Measurements from ENCODE around the gene MID1.

The MID1 gene

GRCh38 chrX:10526451-10526850 is 93.9 kb downstream of the MID1 start:
- no peak for DNase-seq

- no peak for DNase-seq
These were observed 94.8 kb downstream of the MID1 start for GRCh38 chrX:10525381-10526120.

DNA sequence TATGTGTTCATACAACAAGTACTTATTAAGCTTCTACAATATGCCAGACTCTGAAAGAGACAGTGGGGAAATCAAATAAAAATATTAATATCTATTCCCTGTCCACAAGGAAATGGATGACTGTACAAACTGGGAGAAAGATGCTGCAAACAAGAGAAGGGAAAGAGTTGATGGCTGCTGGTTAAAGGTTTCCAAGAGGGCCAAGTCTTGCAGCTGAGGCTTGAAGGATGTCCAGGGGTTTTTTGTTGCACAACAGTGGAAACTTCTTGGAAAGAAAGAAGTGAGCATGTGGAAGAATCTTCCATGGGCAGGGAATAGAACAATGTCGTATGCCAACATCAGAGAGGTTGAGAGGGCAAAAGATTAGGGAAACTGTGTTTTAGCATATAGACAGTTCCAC is 95.8 kb downstream of the MID1 start:
- no peak for DNase-seq

DNA sequence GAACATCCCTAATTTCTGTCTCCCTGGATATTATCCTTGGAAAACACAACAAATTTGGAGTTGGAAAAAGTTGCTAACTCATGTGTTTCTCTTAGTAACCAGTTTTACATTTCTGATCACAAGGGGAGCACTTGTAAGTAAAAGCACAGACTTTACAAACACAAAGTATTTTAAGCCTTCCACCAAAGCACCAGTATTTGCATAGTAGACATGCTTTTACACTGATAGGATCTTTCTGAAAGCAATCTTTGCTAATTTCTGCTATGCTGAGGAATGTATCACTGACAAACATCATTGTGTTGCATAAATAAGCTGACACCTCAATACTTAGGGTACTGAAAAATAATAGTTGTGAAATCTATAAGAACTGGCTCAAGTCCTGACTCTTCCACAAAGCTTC is 100.6 kb downstream of the MID1 start:
- DNase-seq, result no peak

DNA sequence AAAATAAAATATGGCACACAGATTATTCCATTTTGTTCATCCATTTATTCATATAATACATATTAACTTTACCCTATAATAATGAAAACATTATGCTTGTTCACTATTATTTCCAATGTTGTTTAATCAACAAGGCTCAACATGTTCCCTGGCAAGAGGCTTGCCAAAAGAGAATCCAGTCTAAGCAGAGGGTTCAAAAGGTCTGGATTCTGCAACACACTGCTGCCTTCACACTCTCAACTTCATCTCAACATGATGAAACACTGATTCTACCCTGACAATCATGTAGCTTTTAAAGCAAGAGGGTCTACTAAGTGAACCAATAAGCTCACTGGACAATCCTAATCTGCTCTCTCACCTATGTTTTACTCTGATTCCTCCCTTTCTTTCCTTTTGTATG is 101.1 kb downstream of the MID1 start:
- DNase-seq, result no peak

GRCh38 chrX:10518073-10518472 is 102.3 kb downstream of the MID1 start:
- DNase-seq, result no peak

DNA sequence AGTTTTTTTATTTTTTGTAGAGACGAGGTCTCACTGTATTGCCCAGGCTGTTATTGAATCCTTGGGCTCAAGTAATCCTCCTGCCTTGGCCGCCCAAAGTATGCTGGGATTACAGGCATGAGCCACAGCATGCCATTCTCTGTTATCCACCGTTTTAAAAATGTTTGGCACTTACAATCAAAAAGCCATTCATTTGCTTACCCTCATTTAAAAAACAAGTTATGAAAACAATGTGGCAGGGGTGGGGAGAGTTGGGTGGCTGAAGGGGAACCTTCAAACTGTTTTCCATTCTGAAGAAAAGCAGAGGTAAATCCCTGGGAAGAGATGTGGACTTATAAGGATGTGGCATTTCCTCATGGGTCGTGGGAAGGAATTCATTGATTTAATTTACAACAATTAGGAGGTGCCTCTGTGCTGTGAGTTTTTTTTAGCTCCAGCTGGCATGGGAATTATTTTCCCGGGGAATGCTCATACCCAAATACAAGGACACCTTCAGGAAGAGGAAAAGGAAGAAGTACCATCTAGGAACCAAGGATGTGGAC is 103.5 kb downstream of the MID1 start:
- no peak for DNase-seq

- no peak for DNase-seq
These were observed 105.5 kb downstream of the MID1 start for GRCh38 chrX:10514891-10515290.

DNA sequence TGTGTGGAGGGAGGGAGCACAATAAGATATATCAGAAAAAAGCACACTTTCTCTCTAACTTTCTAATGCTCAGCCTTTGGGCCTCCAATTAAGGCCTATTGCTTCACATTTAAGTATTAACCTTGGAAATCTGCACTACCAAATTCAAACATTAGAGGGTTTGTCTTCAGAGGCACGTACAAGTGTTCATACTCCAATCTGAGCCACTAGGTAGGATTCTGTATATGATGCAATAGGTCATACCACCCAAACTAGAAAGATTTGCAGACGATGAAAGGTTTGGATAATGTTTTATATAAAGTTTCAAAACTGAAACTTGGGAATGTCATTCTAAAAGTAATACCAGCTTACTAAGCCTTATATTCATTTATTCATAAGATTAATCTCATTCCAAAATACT is 106.4 kb downstream of the MID1 start:
- DNase-seq, result no peak

- no peak for DNase-seq
These were observed 107.6 kb downstream of the MID1 start for GRCh38 chrX:10512741-10513140.

DNA sequence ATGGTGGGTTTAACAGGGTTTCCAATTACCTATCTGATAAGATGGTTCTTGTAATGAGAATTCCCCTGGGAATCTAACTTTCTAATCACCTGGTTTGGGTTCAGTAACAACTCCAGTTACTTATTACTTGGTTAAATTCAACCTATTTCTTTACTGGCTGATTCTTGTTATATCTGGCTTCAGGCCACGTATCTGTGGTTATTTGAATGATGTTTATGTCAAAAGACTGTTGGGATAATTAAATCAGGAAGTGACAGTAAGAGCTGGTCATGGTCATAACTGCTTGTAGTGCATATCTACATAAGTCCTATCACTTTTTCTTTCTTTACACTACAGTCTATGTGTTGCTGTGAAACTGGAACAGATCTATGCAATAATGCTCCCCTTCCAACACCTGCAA is 108.1 kb downstream of the MID1 start:
- no peak for DNase-seq

DNA sequence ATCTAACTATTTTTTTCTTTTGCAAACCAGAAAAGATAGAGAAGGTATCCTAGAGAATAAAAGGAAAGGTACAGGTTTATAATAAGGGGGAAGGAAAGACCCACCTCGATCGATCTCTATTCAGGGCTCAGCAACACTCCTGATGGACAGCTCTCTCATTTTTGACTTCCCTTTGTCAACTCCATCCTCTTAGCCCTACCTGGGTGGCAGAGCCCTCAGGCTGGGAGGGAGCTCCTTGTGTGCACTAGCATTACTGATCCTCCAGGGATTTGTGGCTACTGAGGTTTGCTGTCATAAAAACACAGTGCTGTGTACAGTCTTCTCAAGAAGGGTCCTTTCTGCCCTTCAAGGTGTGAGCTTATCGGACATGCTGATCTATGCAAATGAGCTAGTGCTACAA is 111.0 kb downstream of the MID1 start:
- DNase-seq, result no peak

- no peak for DNase-seq
These were observed 111.5 kb downstream of the MID1 start for GRCh38 chrX:10508891-10509290.

- DNase-seq, result no peak
These were observed 112.5 kb downstream of the MID1 start for GRCh38 chrX:10507876-10508275.

DNA sequence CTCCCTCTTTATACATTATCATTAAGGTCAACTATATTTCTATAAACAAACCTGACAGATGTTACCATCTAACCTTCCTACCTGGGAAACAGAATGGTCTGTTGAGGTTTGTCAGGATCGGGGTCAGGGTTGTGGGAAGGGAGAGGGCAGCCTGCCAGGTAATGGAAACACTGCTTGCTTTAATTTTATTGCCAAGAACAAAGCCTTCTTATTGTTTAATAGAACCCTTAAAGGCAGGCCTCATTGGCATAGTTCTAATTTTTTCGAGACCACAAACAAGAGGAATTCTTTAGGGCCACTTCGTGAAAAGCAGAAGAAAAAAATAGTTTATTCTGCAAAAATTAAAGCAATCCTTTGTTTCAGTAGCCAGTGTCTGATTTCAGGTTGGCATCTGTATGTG is 113.2 kb downstream of the MID1 start:
- no peak for DNase-seq

DNA sequence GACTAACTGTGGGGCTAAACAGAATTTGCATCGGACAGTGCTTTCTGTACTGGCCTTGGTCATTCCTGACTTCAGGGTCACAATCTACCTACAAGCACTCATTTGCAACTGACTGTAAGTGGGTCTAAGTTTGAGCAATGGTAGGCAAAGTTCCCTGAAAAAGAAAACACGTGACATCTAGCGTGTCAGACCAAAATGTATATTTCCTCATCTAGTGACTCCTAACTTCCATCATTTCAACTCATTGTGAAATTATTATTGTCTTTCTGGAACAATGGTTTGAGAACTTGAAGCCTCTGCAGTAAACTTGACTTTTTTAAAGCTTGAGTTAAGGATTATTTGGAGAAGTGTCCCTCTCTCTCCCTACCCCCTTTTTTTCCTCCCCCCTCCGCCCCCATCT is 113.6 kb downstream of the MID1 start:
- DNase-seq, result no peak

GRCh38 chrX:10505726-10506125 is 114.7 kb downstream of the MID1 start:
- DNase-seq, result no peak

- no peak for DNase-seq
These were observed 117.4 kb downstream of the MID1 start for GRCh38 chrX:10502961-10503360.

DNA sequence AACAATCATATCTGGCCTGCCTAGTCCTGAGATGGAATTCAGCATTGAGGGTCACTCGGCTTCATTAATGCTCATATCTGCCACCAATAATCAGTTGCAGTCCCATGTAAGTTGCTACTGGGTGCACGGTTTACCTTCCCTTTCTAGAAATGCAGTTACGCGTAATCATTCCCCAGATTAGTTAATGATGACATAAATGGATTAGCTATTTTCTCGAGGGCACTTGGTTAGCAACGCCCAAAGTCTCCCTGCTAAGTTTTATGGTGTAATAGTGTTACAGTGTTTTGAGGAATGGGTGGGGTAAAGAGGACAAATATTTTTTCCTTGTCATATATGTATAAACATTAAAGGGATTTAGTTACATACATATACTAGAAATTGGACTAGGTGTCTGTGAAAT is 118.8 kb downstream of the MID1 start:
- DNase-seq, result no peak

DNA sequence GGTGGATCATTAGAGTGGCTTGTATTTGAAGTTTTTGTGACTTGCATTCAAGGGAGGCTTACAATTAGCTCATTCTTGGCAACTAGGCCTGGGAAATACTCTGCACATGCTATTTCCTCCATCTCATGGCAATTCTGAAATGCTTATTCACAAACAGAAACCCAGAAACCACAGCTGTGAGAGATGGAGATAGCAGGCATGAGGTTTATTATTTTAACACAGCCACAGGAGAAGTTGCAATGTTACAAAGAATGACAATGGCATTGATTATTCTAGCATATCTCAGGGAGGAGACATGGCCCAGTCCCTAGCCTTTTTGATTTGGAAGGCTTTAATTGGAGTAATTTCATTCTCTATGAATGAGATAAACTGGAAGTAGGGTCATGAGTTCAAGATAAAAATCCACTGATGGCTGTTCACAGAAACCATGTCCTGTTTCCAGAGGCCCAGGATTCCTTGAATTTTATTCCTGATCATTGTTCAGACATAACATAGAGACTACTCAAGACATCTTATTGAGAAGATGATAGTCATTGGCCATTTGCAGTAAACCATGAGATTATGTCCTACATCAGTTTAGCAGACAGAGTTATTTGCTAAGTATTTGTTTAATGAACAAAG is 123.9 kb downstream of the MID1 start:
- no peak for DNase-seq

- DNase-seq, result no peak
These were observed 124.7 kb downstream of the MID1 start for GRCh38 chrX:10495677-10496076.

DNA sequence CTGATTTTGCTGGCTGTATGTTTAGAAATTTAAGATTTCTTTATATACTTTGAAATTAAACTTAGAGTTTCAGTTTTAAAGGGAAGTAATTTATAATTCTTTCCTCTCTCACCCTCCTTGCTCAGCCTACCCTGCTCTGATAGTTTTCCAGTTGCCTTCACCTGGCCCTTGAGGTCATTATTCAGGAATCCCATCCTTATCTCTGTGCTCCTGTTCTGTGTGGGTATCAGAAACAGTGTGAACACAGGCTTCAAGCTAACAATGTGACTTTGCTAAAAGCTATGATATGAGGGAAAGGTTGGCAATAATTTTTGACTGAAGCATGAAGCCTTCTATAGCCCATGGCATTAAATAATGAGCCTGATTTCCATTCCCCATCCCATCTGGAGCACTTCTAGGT is 128.1 kb downstream of the MID1 start:
- no peak for DNase-seq

GRCh38 chrX:10486373-10486772 is 134.0 kb downstream of the MID1 start:
- DNase-seq, result no peak

DNA sequence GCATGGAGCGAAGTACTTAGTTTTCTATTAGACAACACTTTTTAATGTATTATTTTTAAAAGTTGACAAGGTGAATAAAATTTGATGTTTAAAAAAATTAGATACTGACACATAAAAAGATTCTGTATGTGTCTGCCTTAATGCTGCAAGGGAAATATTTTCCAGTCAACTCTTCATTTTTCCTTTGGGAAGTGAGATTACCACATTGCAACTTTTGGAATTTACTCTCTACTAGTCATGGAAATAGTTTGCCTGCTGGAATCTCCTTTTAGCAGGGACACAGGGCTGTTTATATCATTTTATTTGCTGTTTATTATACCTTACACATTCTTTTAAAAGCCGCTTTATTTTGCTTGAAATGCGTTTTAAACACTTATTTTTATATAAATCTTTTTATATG is 135.1 kb downstream of the MID1 start:
- DNase-seq, result no peak
